ENCODE results near the gene SYNJ2. TPM values are rescaled to one million over a fixed set of nuclear protein-coding genes. Genes with fewer than 3 reads are reported as not detected.

SYNJ2 gene
- total RNA-seq, 1 experiment from 2014 or later, result 24.5 TPM

GRCh38 chr6:158064725-158065251 lies 83.1 kb downstream of the SYNJ2 start:
- H4K5ac ChIP-seq (ENCODE audit: insufficient read length, low read depth, low read length), result no peak overlapping the region
- H3K4me2 ChIP-seq (ENCODE audit: insufficient read depth, insufficient read length, low read length), result no peak overlapping the region
- H3K14ac ChIP-seq (ENCODE audit: insufficient read depth, low read length), result no peak overlapping the region
- no peaks in the 10 kb centered on the region for H3K9me3 ChIP-seq (ENCODE audit: control insufficient read depth, low read depth, low read length)
- no peak overlapping the region for H4K91ac ChIP-seq (ENCODE audit: insufficient read length, low read depth, low read length)
- no peak for DNase-seq
- H3K27ac ChIP-seq (ENCODE audit: insufficient read length, low read depth, low read length), result no peak overlapping the region
- peaks cover 0 to 39% (median 9%) of the 10 kb centered on the region in 3 experiments; a peak in 5 of 7 replicates for H3K36me3 Mint-ChIP-seq (ENCODE audit: insufficient read depth in 1 of 3, low read depth in 3 of 3)
- H2AK5ac ChIP-seq (ENCODE audit: insufficient read length, low read length), result no peak overlapping the region
- no peaks in the 10 kb centered on the region for H3K9me3 Mint-ChIP-seq
- no peak overlapping the region for H2BK15ac ChIP-seq (ENCODE audit: low read depth, low read length)
- H3K27me3 ChIP-seq (ENCODE audit: insufficient read depth, low read length), result no peaks in the 10 kb centered on the region
- no CpG with 5 or more reads among the region's 24 CpGs for WGBS (ENCODE audit: extremely low coverage, insufficient read length, low lambda C conversion rate)
- no peak overlapping the region for H3K18ac ChIP-seq (ENCODE audit: insufficient read length, low read depth, low read length)
- no peak overlapping the region for H3K56ac ChIP-seq (ENCODE audit: insufficient read length, low read depth, low read length)
- H4K20me1 ChIP-seq (ENCODE audit: control insufficient read depth, insufficient read depth, insufficient read length), result no peaks in the 10 kb centered on the region
- no peak overlapping the region for H3K4me3 Mint-ChIP-seq
- no peaks in the 10 kb centered on the region for H3K79me2 ChIP-seq (ENCODE audit: insufficient read depth, low read length)
- no peak overlapping the region for H2BK120ac ChIP-seq (ENCODE audit: low read depth, low read length, poor library complexity, severe bottlenecking)
- no peak overlapping the region for H2BK5ac ChIP-seq (ENCODE audit: insufficient read length, low read length)
- H2AFZ ChIP-seq (ENCODE audit: low read length), result no peak overlapping the region
- no peak overlapping the region for H3K27ac Mint-ChIP-seq
- no peak overlapping the region for H2BK12ac ChIP-seq (ENCODE audit: insufficient read length, low read depth, low read length)
- no peaks in the 10 kb centered on the region for H3K23me2 ChIP-seq (ENCODE audit: insufficient read length, low read depth, low read length, poor library complexity, severe bottlenecking)
- H3K23ac ChIP-seq (ENCODE audit: insufficient read length, low read depth, low read length), result no peak overlapping the region
- no peaks in the 10 kb centered on the region for H3K4me1 ChIP-seq (ENCODE audit: insufficient read depth, low read length)
- H2BK20ac ChIP-seq (ENCODE audit: low read depth, low read length, poor library complexity, severe bottlenecking), result no peak overlapping the region
- no peak overlapping the region for H4K8ac ChIP-seq (replicated peaks; ENCODE audit: insufficient read length, low read depth, low read length)
- no peak overlapping the region for H3K9ac ChIP-seq (ENCODE audit: extremely low read depth, insufficient read length, low read length)
- peaks cover 5 to 19% of the 10 kb centered on the region in 2 experiments; a peak in 3 of 4 replicates for H3K4me1 Mint-ChIP-seq
- H3K27me3 Mint-ChIP-seq (ENCODE audit: low read depth), result no peaks in the 10 kb centered on the region
- H3T11ph ChIP-seq (ENCODE audit: low read length), result no peak overlapping the region
- no peak overlapping the region for H3K4ac ChIP-seq (ENCODE audit: low read depth, low read length)
- no peaks in the 10 kb centered on the region for H3K79me1 ChIP-seq (ENCODE audit: insufficient read depth, low read depth, low read length, poor library complexity, severe bottlenecking)
- TF ChIP-seq CTCF (conservative IDR thresholded peaks at IDR 0.05), result no peak
